ENCODE measurements around the gene SNX5.

GRCh38 chr20:17928633-17929311 lies 39.8 kb downstream of the SNX5 start:
- TF ChIP-seq POLR2AphosphoS5 (IDR thresholded peaks at IDR 0.05; ENCODE audit: insufficient read depth in 1 of 2, low read depth in 1 of 2) = no peak
- TF ChIP-seq CTCF (IDR thresholded peaks at IDR 0.05) = no peak
